D341Med (cell line): ENCODE data around the gene MCOLN1.

Source experiments
- DNase-seq: peaks from one replicate; pipeline ENCODE4 v3.0.0; 2012; ENCODE audit warnings: low spot score

MCOLN1 gene

GRCh38 chr19:7542556-7543348, 20.3 kb downstream of the MCOLN1 start:
- no peak for DNase-seq

GRCh38 chr19:7544626-7545025, 22.2 kb downstream of the MCOLN1 start:
- DNase-seq = no peak

DNA sequence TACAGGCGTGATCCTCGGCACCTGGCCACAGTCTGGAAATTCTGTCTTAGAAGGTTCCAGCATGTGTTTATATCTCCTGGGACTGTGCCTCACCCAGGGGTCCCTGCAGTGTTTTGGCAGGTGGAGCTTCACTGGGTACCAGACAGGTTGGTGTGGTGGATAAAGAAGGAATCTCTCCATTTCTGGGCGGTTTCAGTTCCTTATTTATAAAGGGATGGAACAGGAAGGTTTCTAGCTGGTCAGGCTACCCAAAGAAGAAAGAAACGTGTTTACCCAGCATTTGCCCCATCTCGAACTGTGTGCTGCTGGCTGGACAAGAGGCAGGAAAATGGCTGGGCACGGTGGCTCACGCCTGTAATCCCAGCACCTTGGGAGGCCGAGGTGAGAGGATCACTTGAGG, 22.9 kb downstream of the MCOLN1 start:
- no peak for DNase-seq

DNA sequence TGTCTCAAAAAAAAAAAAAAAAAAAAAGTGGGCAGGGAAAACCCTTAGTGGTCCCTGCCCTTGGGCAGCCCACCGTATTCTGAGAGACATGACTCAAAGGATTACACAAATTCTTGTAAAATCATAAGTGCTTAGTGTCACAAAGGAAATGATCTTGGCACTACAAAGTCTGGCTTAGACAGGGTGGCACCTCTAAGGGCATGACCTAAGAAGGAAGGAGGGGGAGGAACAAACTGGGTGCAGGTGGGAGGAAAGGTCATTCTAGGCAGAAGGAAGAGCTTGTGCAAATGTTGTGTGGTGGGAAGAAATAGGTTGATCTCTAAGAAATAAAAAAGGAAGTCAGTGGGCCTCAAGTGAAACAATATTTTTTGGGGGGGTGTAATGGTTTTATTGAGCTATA, 23.5 kb downstream of the MCOLN1 start:
- DNase-seq = no peak

GRCh38 chr19:7547159-7547558, 24.7 kb downstream of the MCOLN1 start:
- DNase-seq = no peak

- no peak for DNase-seq
Measured at GRCh38 chr19:7549429-7550148, 27.2 kb downstream of the MCOLN1 start.

- no peak for DNase-seq
Measured at GRCh38 chr19:7550169-7550770, 27.8 kb downstream of the MCOLN1 start.

DNA sequence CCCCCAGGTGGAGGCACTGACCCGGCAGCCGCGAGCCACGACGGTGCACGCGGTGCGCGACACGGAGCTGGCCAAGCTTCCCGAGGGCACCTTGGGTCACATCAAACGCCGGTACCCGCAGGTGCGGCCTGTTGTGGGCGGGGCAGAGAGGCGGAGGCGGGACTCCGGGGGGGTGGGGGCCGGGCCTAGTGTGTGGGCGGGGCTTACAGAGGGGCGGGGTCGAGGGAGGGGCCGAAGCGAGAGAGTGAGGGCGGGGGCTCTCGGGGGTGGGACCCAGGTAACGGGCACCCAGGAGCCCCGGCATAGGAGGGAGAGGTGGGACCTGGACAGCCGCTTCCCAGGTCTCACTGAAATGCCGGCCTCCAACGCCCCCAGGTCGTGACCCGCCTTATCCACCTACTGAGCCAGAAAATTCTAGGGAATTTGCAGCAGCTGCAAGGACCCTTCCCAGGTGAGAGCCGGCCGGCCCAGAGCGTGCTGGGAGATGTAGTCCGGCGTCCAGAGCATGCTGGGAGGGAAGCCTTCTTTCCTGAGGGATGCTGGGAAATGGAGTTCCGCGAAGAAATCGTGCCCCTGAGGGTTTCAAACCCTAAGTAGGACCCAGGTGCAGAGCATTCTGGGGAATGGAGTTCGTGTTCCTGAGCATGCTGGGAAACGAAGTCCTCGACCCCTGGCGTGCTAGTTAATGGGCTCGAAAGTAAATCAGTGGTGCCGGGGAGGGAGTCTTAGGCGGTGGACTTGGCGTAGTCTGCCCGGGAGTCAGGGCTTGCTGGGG, 28.8 kb downstream of the MCOLN1 start:
- peak; percentile 81 for DNase-seq

GRCh38 chr19:7552781-7553180, 30.4 kb downstream of the MCOLN1 start:
- no peak for DNase-seq

DNA sequence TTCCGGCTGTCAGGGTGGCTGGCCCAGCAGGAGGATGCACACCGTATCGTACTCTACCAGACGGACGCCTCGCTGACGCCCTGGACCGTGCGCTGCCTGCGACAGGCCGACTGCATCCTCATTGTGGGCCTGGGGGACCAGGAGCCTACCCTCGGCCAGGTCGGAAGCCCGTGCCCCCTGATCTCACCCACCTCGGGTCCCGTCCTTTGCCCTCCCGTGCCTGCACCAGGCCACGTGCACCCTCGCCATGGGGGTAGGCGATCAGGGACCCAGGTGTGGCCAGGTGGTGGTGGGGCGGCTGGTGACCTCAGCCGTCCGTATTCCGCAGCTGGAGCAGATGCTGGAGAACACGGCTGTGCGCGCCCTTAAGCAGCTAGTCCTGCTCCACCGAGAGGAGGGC, 32.1 kb downstream of the MCOLN1 start:
- no peak for DNase-seq

- no peak for DNase-seq
Measured at GRCh38 chr19:7554990-7555864, 32.8 kb downstream of the MCOLN1 start.

DNA sequence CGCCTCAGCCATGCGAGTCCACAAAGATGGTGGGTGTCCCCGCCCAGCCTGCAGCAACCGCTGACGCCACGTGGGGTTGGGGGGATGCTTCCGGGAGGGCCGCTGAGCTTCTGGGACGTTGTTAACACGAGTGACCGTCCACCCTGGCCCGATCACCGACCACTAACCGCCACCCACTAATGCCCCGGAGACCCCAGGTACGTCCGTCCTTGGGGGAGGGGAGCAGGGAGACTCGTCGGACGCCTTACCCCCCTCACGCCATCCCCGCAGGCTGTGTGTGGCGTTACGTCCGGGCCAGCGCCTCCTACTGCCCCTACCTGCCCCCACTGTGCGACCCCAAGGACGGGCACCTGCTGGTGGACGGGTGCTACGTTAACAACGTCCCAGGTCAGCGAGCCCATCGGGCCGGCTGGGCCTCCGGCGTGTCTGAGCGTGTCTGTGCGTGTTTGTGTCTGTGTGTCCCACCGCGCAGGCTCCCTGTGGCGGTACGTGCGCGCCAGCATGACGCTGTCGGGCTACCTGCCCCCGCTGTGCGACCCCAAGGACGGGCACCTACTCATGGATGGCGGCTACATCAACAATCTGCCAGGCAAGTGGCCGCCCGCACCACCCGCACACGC, 34.4 kb downstream of the MCOLN1 start:
- DNase-seq = no peak

- no peak for DNase-seq
Measured at GRCh38 chr19:7558667-7559066, 36.2 kb downstream of the MCOLN1 start.

DNA sequence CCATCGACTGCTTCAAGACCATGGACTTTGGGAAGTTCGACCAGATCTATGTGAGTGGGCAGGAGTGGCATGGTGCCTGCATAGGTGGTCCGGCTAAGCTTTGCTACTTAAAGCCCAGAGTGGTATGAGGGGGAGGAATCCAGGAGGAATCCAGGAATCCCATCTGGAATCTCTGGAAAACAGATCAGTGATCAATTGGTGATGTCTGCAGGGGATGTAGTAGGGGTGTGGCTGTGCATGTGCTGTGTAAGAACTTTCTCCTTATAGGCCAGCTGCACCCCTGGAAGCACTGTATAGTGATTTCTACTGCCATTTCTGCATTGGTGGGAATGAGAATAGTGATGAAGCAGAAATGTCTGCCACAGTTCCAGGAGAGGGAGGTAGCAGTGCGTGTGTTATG, 36.7 kb downstream of the MCOLN1 start:
- DNase-seq = no peak

- DNase-seq = no peak
Measured at GRCh38 chr19:7560255-7560654, 37.8 kb downstream of the MCOLN1 start.

DNA sequence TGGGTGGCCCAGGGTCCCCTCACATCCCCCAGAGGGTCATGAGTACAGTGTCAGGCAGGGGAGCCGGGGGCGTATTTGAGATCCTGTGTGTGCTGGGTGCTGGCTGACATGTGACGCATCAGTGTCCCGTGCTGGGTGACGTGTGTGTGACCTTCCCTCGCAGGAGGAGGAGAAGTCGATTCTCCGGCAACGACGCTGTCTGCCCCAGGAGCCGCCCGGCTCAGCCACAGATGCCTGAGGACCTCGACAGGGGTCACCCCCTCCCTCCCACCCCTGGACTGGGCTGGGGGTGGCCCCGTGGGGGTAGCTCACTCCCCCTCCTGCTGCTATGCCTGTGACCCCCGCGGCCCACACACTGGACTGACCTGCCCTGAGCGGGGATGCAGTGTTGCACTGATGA, 38.9 kb downstream of the MCOLN1 start:
- DNase-seq = no peak

GRCh38 chr19:7562646-7563393, 40.4 kb downstream of the MCOLN1 start:
- DNase-seq = no peak

DNA sequence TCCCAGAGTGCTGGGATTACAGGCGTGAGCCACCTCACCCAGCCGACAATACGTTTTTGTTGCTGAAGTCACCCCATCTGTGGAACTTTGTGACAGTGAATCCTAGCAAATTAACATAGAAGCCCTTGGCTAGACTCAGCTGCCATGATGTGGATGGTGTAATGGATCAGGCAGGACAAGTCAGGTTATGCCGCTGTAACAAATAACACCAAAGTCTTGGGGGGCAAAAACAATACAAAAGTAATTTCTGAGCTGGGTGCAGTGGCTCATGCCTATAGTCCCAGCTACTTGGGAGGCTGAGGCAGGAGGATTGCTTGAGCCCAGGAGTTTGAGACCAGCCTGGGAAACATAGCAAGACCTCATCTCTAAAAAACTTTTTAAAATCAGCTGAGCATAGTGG, 42.4 kb downstream of the MCOLN1 start:
- no peak for DNase-seq

DNA sequence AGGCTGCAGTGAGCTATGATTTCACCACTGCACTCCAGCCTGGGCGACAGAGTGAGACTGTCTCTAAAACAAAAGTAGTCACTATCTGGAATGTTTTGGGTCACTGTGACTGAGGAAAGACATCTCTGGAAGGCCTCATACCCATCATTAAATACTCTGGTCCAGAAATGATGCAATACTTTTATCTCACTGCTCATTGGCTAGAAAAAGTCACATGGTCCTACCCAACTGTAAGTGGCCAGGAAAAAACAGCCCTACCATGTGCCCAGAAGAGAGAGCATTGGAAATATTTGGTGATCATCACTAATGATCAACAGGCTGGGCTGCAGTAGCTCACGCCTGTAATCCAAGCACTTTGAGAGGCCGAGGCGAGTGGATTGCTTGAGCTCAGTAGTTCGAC, 42.9 kb downstream of the MCOLN1 start:
- DNase-seq = no peak

- DNase-seq = no peak
Measured at GRCh38 chr19:7570761-7571160, 48.3 kb downstream of the MCOLN1 start.
